ENCODE results near the gene ZMYND8.

- TF ChIP-seq CTCF (conservative IDR thresholded peaks at IDR 0.05; ENCODE audit: low read depth, low read length), result no peak
- TF ChIP-seq EZH2phosphoT487 (IDR thresholded peaks at IDR 0.05; ENCODE audit: borderline replicate concordance, low read length), result no peak
- no peak for TF ChIP-seq EZH2 (IDR thresholded peaks at IDR 0.05; ENCODE audit: low read length, unreplicated experiment)
Observed at GRCh38 chr20:47187450-47188195, 168.9 kb downstream of the ZMYND8 start.
